Fibroblast of mammary gland (primary cell): Measurements from ENCODE around the gene RPS19BP1.

ENCODE experiments used
- DNase-seq: peaks from one replicate; pipeline ENCODE4 v3.0.0-alpha.2; 2010; ENCODE audit warnings: low read depth
- H3K4me3 ChIP-seq: 2 replicates; pipeline ENCODE4 v1.5.1; 2011; ENCODE audit warnings: low read depth, mild to moderate bottlenecking, low read length, moderate library complexity; ENCODE audit not compliant: control insufficient read depth
- TF ChIP-seq, protein P1 (sequence below): conservative IDR thresholded peaks from 2 replicates; pipeline ENCODE4 v1.5.1; 2011; ENCODE audit warnings: low read depth, low read length, inconsistent platforms; ENCODE audit not compliant: control insufficient read depth, insufficient read depth

The RPS19BP1 gene

DNA sequence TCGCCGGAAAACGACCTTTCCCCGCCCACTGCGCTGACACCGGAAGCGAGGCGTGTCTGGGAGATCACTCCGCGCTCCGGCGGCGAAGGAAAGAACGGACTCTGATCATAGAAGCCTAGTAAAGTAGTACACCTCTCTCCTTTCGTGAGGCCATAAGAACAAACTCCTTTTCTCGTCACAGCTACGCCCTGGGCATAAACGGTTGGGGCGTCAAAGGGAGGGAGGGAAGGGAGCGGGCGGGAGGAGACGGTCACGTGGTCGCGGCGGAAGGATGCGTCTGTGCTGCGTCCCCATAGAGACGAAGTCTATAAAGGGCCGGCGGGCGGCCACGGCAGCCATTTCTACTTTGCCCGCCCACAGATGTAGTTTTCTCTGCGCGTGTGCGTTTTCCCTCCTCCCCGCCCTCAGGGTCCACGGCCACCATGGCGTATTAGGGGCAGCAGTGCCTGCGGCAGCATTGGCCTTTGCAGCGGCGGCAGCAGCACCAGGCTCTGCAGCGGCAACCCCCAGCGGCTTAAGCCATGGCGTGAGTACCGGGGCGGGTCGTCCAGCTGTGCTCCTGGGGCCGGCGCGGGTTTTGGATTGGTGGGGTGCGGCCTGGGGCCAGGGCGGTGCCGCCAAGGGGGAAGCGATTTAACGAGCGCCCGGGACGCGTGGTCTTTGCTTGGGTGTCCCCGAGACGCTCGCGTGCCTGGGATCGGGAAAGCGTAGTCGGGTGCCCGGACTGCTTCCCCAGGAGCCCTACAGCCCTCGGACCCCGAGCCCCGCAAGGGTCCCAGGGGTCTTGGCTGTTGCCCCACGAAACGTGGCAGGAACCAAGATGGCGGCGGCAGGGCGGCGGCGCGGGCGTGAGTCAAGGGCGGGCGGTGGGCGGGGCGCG lies 12.1 kb downstream of the RPS19BP1 start, which contains the start of gene ATF4:
ATF4 (plus strand) TSS at position 337 of the 880 bp plus-strand sequence. CDS start 884 bp downstream, outside the sequence.
- DNase-seq: peak; percentile 71
- H3K4me3 ChIP-seq: peak within 1 kb of the TSS; percentile 93
- TF ChIP-seq, protein P1, sequence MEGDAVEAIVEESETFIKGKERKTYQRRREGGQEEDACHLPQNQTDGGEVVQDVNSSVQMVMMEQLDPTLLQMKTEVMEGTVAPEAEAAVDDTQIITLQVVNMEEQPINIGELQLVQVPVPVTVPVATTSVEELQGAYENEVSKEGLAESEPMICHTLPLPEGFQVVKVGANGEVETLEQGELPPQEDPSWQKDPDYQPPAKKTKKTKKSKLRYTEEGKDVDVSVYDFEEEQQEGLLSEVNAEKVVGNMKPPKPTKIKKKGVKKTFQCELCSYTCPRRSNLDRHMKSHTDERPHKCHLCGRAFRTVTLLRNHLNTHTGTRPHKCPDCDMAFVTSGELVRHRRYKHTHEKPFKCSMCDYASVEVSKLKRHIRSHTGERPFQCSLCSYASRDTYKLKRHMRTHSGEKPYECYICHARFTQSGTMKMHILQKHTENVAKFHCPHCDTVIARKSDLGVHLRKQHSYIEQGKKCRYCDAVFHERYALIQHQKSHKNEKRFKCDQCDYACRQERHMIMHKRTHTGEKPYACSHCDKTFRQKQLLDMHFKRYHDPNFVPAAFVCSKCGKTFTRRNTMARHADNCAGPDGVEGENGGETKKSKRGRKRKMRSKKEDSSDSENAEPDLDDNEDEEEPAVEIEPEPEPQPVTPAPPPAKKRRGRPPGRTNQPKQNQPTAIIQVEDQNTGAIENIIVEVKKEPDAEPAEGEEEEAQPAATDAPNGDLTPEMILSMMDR: no peak

DNA sequence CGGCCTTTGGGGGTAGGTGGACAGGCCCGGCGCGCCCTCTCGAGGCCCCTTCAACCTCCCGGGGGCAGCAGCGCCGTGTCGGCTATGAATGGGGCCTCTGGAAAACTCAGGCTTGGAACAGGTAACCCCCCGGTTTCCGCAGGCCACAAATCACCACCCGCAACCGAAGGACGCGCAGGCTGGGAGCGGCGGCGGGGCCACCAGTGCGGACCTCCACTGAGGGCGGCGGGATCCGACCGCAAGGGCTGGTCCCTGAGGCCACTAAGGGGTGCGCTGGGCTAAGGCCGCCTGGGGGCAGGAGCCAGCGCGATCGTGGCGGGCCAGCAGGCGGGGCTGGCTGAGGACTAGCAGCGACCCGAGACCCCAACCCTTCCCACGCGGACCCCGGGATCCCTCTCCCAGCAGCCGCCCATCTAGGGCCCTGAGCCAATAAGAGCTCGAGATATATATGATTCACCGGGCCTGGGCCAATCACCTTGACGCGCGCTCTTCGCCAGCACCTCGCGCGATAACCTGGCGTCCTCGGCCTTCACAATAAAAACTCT lies 12.8 kb downstream of the RPS19BP1 start:
- TF ChIP-seq, protein P1: no peak
- H3K4me3 ChIP-seq: peak overlapping the region; percentile 93
- peak; percentile 99 for DNase-seq

- DNase-seq: peak; percentile 57
- TF ChIP-seq, protein P1: no peak
- H3K4me3 ChIP-seq: peak overlapping the region; percentile 93
These were observed 13.4 kb downstream of the RPS19BP1 start for GRCh38 chr22:39518996-39519680.

DNA sequence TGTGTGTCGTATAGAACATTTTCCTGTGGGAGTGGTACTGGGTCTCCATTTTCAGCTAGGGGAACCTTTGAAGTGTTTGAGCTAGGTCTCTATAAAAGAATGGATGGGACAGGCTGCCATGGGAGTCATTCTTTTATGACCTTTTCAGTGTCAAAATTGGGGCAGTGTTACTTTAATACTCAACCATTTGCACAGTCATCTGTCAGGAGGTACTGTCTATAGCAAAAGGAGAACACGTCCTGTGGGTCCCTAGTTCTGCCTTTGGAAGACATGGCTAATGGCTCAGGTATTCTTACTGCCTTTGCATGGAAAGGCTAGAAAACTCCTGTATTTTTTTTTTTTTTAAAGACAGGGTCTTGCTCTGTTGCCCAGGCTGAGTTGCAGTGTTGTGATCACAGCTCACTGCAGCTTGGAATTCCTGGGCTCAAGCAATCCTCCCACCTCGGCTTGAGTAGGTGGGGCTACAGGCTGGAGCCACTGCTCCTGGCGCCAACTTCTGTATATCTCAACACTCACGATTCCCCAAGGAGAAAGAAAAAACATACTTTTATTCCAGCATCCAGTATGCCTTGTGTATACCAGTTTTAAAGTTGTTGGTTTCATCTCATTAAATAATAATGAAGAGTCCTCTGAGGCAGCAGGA lies 14.3 kb downstream of the RPS19BP1 start:
- no peak overlapping the region for H3K4me3 ChIP-seq
- peak; percentile 60 for DNase-seq
- TF ChIP-seq, protein P1: no peak

DNA sequence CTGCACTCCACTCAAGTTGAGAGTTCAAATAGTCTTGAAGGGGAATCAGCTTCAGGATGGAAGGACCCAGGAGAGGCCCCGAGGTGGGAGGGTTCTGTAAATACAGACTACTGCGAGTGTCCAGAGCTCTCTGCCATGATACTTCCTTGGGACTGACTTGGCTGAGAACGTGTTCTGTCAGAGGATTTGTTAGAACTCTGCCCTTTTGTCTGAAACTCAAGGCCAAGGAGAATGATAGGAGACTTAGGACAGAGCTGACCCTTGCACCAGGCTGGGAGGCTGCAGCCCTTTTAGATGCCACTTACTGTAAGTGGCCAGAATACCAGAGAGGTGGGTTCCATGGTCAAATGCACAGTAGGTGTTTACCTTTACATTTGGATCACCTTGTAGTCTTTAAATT lies 15.1 kb downstream of the RPS19BP1 start:
- no peak for DNase-seq
- no peak overlapping the region for H3K4me3 ChIP-seq
- TF ChIP-seq, protein P1: no peak
